Measurements from ENCODE around the gene ASB3. TPM values are rescaled to one million over a fixed set of nuclear protein-coding genes. Genes with fewer than 3 reads are reported as not detected.
"Not testable (repeated sequence)": the region's sequence is repeated elsewhere in the genome, so short reads cannot be mapped to it uniquely, and the experiment has no call there.

ASB3 gene
- total RNA-seq: 10 to 100 TPM in 2 of 4 donors, 1 to 10 TPM in 2; 4.9 to 18.9 (median 11.4) TPM

DNA sequence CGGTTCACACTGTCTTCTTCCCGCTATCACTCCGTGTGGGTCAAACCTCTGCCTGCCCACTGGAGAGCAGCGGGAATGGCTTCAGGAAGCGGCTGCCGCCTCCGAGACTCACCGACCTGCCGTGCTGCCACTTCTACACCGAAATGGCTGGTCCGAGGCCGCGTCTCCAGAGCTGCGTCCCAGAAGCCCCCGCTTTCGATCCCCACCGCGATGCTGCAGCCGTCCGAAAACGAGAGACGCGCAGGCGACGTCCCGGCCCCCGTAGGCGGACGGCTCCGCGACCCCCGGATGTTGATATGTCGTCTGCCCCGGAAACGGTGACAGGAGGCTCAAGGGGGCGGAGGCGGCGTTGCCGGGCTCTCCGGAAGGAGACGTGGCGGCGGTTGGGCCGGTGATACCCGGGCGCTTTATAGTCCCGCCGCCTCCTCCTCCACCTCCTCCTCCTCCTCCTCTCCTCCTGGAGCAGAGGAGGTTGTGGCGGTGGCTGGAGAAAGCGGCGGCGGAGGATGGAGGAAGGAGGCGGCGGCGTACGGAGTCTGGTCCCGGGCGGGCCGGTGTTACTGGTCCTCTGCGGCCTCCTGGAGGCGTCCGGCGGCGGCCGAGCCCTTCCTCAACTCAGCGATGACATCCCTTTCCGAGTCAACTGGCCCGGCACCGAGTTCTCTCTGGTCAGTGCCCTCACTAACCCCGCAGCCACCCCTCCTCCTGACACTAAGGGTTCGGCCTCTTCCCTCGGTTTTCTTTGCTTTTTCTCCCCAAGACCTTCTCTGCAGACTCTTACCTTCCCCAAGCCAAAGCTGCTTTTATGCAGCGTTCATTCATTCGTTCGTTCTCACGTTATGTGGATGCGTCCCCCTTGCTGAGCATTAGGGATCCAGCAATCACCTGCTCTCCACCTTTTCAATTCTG lies at the start of gene ASB3, which contains the start of gene ERLEC1:
ASB3 (minus strand) TSS at position 249 of the 909 bp plus-strand sequence. CDS start 21,381 bp downstream, outside the sequence.
ERLEC1 (plus strand) TSS at position 340 of the 909 bp plus-strand sequence; CDS start at position 507, 167 bp downstream.
- Histone ChIP-seq H3K36me3 (no peaks in the 10 kb centered on the region), H3K27me3 (no peaks in the 10 kb centered on the region), H3K9me3 (no peaks in the 10 kb centered on the region), H3K4me1 (peaks cover 19 to 32% (median 26%) of the 10 kb centered on the region in 4 donors), H3K27ac (peak within 1 kb of the TSS; percentile 79 to 91 (median 88)), H3K4me3 (peak within 1 kb of the TSS; percentile 61 to 95 (median 75))
- in situ Hi-C loops (cut with MboI; ENCODE audit: low pct_ligation_motif_present in 1 of 4, low pct_unique_long_range_greater_than_20kb in 1 of 4, low sequenced_read_pairs in 3 of 4) (no loop called here), intact Hi-C loops (cut with DNase I; ENCODE audit: low total_unique reads) (no loop called here)
- WGBS, 2 donors (ENCODE audit: low coverage in 1 of 2): 0% methylated on average over 11 to 53 of the region's 77 CpGs
- DNase-seq: peak; percentile 91
- TF ChIP-seq, protein P1, sequence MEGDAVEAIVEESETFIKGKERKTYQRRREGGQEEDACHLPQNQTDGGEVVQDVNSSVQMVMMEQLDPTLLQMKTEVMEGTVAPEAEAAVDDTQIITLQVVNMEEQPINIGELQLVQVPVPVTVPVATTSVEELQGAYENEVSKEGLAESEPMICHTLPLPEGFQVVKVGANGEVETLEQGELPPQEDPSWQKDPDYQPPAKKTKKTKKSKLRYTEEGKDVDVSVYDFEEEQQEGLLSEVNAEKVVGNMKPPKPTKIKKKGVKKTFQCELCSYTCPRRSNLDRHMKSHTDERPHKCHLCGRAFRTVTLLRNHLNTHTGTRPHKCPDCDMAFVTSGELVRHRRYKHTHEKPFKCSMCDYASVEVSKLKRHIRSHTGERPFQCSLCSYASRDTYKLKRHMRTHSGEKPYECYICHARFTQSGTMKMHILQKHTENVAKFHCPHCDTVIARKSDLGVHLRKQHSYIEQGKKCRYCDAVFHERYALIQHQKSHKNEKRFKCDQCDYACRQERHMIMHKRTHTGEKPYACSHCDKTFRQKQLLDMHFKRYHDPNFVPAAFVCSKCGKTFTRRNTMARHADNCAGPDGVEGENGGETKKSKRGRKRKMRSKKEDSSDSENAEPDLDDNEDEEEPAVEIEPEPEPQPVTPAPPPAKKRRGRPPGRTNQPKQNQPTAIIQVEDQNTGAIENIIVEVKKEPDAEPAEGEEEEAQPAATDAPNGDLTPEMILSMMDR (IDR thresholded peaks at IDR 0.05): peak in 1 of 5 experiments; percentile 8
- TF ChIP-seq POLR2AphosphoS5 (IDR thresholded peaks at IDR 0.05): peak; percentile 75 to 87 (median 78)
- TF ChIP-seq EP300 (IDR thresholded peaks at IDR 0.05; ENCODE audit: low read depth): no peak
- peak; percentile 72 for TF ChIP-seq POLR2A (IDR thresholded peaks at IDR 0.05)

GRCh38 chr2:53829980-53830290 lies 43.2 kb upstream of the ASB3 start:
- H3K9me3 ChIP-seq; H3K27ac ChIP-seq; H3K36me3 ChIP-seq; H3K27me3 ChIP-seq; in situ Hi-C loops (cut with MboI; ENCODE audit: low pct_ligation_motif_present in 1 of 4, low pct_unique_long_range_greater_than_20kb in 1 of 4, low sequenced_read_pairs in 3 of 4); intact Hi-C loops (cut with DNase I; ENCODE audit: low total_unique reads); H3K4me1 ChIP-seq; DNase-seq; H3K4me3 ChIP-seq: not testable (repeated sequence)
- WGBS, 2 donors (ENCODE audit: low coverage in 1 of 2): 91% methylated on average over 4 of the region's 4 CpGs; no CpG with 5 or more reads in 1 of the 2 donors

DNA sequence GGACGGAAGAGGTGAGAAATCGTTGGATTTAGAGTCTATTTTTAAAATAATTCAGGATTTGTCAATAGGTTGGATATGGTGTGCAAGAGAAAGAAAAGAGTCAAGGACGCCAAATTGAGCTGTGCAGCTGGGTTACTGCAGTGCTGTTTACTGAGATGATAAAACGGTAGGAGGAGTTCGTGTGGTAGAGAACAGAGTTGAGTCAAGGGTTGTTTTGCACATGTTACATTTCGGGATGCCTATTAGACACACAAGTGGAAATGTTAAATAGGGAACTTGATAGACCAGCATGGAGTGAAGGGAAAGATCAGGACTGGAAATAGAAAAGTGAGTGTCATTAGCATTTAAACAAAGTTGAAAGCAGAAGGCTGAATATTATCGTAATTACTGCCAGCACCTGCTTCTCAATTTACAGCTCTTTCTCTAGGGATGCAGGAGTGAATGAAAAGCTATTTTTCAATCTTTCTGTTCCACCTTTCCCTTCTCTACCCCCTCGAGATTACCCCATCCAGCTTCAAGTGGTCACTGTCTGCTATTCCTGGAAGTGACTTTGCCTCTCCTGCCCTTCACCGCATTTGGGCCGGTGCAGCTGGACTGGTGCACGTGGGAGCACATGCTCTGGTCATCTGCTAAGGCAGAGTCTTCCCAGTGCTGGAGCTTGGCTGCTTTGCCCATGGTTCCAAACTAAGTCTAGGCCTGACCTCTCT lies 42.7 kb upstream of the ASB3 start:
- H3K9me3 ChIP-seq: no peaks in the 10 kb centered on the region
- 82 to 88% methylated on average over 10 to 11 of the region's 11 CpGs for WGBS, 2 donors (ENCODE audit: low coverage in 1 of 2)
- no peak overlapping the region for H3K4me3 ChIP-seq
- no peak overlapping the region for H3K27ac ChIP-seq
- H3K4me1 ChIP-seq: no peaks in the 10 kb centered on the region
- no peak for TF ChIP-seq POLR2A (IDR thresholded peaks at IDR 0.05)
- no peak for TF ChIP-seq POLR2AphosphoS5 (IDR thresholded peaks at IDR 0.05)
- TF ChIP-seq EP300 (IDR thresholded peaks at IDR 0.05; ENCODE audit: low read depth): no peak
- TF ChIP-seq, protein P1 (IDR thresholded peaks at IDR 0.05): no peak
- H3K27me3 ChIP-seq: no peaks in the 10 kb centered on the region
- no peaks in the 10 kb centered on the region for H3K36me3 ChIP-seq
- DNase-seq: no peak
- in situ Hi-C loops (cut with MboI; ENCODE audit: low pct_ligation_motif_present in 1 of 4, low pct_unique_long_range_greater_than_20kb in 1 of 4, low sequenced_read_pairs in 3 of 4) (no loop called here), intact Hi-C loops (cut with DNase I; ENCODE audit: low total_unique reads) (no loop called here)

- H3K27ac ChIP-seq: no peak overlapping the region
- no peaks in the 10 kb centered on the region for H3K9me3 ChIP-seq
- intact Hi-C loops (cut with DNase I; ENCODE audit: low total_unique reads) (no loop called here), in situ Hi-C loops (cut with MboI; ENCODE audit: low pct_ligation_motif_present in 1 of 4, low pct_unique_long_range_greater_than_20kb in 1 of 4, low sequenced_read_pairs in 3 of 4) (no loop called here)
- TF ChIP-seq EP300 (IDR thresholded peaks at IDR 0.05; ENCODE audit: low read depth) (no peak), POLR2A (IDR thresholded peaks at IDR 0.05) (no peak), POLR2AphosphoS5 (IDR thresholded peaks at IDR 0.05) (no peak)
- TF ChIP-seq, protein P1 (IDR thresholded peaks at IDR 0.05): no peak
- DNase-seq: no peak
- no peaks in the 10 kb centered on the region for H3K27me3 ChIP-seq
- WGBS, 2 donors (ENCODE audit: low coverage in 1 of 2): 96 to 98% methylated on average over 3 to 4 of the region's 4 CpGs
- H3K4me3 ChIP-seq: no peak overlapping the region
- no peaks in the 10 kb centered on the region for H3K36me3 ChIP-seq
- H3K4me1 ChIP-seq: no peaks in the 10 kb centered on the region
Observed at GRCh38 chr2:53828331-53828730, 41.6 kb upstream of the ASB3 start.

Data from transverse colon (tissue), 4 donors.